Endothelial cell of umbilical vein (primary cell): ENCODE results near the gene MKLN1. TPM values are rescaled to one million over a fixed set of nuclear protein-coding genes. Genes with fewer than 3 reads are reported as not detected.
"Not testable (repeated sequence)": the region's sequence is repeated elsewhere in the genome, so short reads cannot be mapped to it uniquely, and the experiment has no call there.

Source experiments
- BruUV-seq: library from RNA; stranded (reverse); fragments of 400-500 nt; replicated peaks from 2 replicates; lab custom pipeline; 2021; lab: Mats Ljungman, UMichigan
- CTCF ChIA-PET: fragments of 300-600, 350-600 bp; sonication (Branson Sonifier 250); formaldehyde crosslinking; loops from one replicate; lab custom pipeline; 2021; ENCODE audit warnings: antibody characterized with exemption, inconsistent platforms; lab: Charles Lee
- POLR2A ChIA-PET: fragments of 300-600, 350-600 bp; sonication (Branson Sonifier 250); formaldehyde crosslinking; loops from one replicate; lab custom pipeline; 2021; ENCODE audit warnings: antibody characterized with exemption, inconsistent platforms; lab: Charles Lee
- DNase-seq: peaks from one replicate; pipeline ENCODE4 v3.0.0-alpha.2; 2011; ENCODE audit warnings: low read depth, low spot score
- FAIRE-seq: peaks from 2 replicates; lab custom pipeline; 2011; peaks lifted over from hg19 to GRCh38; lab: Jason Lieb, UNC
- H2AFZ ChIP-seq: 2 replicates; pipeline ENCODE4 v1.6.0; 2012; ENCODE audit warnings: low read depth, low read length, control low read depth, inconsistent platforms
- H3K27ac ChIP-seq: 2 replicates; pipeline ENCODE4 v1.5.1; 2011; ENCODE audit warnings: low read depth, mild to moderate bottlenecking, control low read depth, low read length, moderate library complexity; ENCODE audit not compliant: insufficient read depth
- H3K27me3 ChIP-seq, 2 experiments: 2 replicates each; pipeline versions ENCODE4 v1.6.0 to v1.6.1; 2011; ENCODE audit warnings: low read length in 2 of 2, mixed read lengths in 1 of 2; ENCODE audit not compliant: control insufficient read depth in 2 of 2, insufficient read depth in 2 of 2
- H3K36me3 ChIP-seq, 2 experiments: 2 replicates in 1 of 2; 3 replicates in 1 of 2; pipeline ENCODE4 v1.5.1; 2011; ENCODE audit warnings: low read length in 2 of 2, mild to moderate bottlenecking in 1 of 2, moderate library complexity in 1 of 2; ENCODE audit not compliant: control insufficient read depth in 2 of 2, insufficient read depth in 2 of 2; ENCODE audit errors: extremely low read depth in 1 of 2
- H3K4me1 ChIP-seq: 3 replicates; pipeline ENCODE4 v1.5.1; 2011; ENCODE audit warnings: mild to moderate bottlenecking, low read length; ENCODE audit not compliant: control insufficient read depth, insufficient read depth; ENCODE audit errors: extremely low read depth
- H3K4me2 ChIP-seq: 2 replicates; pipeline ENCODE4 v1.6.1; 2011; ENCODE audit warnings: low read length, control low read depth, mixed read lengths; ENCODE audit not compliant: insufficient read depth
- H3K4me3 ChIP-seq, 3 experiments: fragments of 200-600 bp in 1 of 3; sonication (generic), shearing (Covaris generic) in 1 of 3; replicated peaks in 1 of 3; 2 replicates each; pipeline ENCODE4 v1.5.1; 2011 to 2016; ENCODE audit warnings: control low read depth in 3 of 3, low read length in 3 of 3, mild to moderate bottlenecking in 2 of 3, inconsistent platforms in 1 of 3, low read depth in 1 of 3, moderate library complexity in 1 of 3; ENCODE audit not compliant: insufficient read depth in 1 of 3
- H3K79me2 ChIP-seq: 2 replicates; pipeline ENCODE4 v1.6.0; 2012; ENCODE audit warnings: low read length, inconsistent platforms; ENCODE audit not compliant: control insufficient read depth, insufficient read depth
- H3K9ac ChIP-seq: replicated peaks from 2 replicates; pipeline ENCODE3; 2011; ENCODE audit warnings: low read length, control low read depth; ENCODE audit not compliant: insufficient read depth; ENCODE audit errors: extremely low read depth
- H3K9me1 ChIP-seq: replicated peaks from 3 replicates; pipeline ENCODE4 v1.6.0; 2011; ENCODE audit warnings: mild to moderate bottlenecking, low read length; ENCODE audit not compliant: control insufficient read depth, insufficient read depth; ENCODE audit errors: extremely low read depth
- H3K9me3 ChIP-seq: replicated peaks from 2 replicates; pipeline ENCODE4 v1.5.1; 2012; ENCODE audit warnings: low read length, inconsistent platforms; ENCODE audit not compliant: control insufficient read depth, insufficient read depth
- H4K20me1 ChIP-seq: replicated peaks from 2 replicates; pipeline ENCODE3; 2011; ENCODE audit warnings: mild to moderate bottlenecking, low read length; ENCODE audit not compliant: control insufficient read depth, insufficient read depth; ENCODE audit errors: extremely low read depth
- CTCF ChIP-seq, 2 donors: IDR thresholded peaks; 1 replicate in 1 of 2; 2 replicates in 1 of 2; pipeline ENCODE4 v1.5.1; 2011; ENCODE audit warnings: low read length in 2 of 2, mild to moderate bottlenecking in 2 of 2, moderate library complexity in 2 of 2, control low read depth in 1 of 2, inconsistent platforms in 1 of 2, low read depth in 1 of 2; ENCODE audit not compliant: insufficient read depth in 1 of 2; ENCODE audit errors: extremely low read depth in 1 of 2
- EZH2 ChIP-seq: IDR thresholded peaks from 2 replicates; pipeline ENCODE4 v1.6.1; 2012; ENCODE audit warnings: borderline replicate concordance, low read depth, mild to moderate bottlenecking, moderate library complexity, low read length, inconsistent platforms; ENCODE audit not compliant: severe bottlenecking
- FOS ChIP-seq: IDR thresholded peaks from 2 replicates; pipeline ENCODE4 v1.6.1; 2011; ENCODE audit warnings: mild to moderate bottlenecking, low read length, moderate library complexity, borderline replicate concordance; ENCODE audit not compliant: insufficient read depth
- GATA2 ChIP-seq: IDR thresholded peaks from 2 replicates; pipeline ENCODE4 v1.7.0; 2011; ENCODE audit warnings: low read depth, mild to moderate bottlenecking, moderate library complexity, mixed read lengths, low read length; ENCODE audit not compliant: insufficient read length, insufficient read depth
- JUN ChIP-seq: IDR thresholded peaks from 2 replicates; pipeline ENCODE4 v1.6.1; 2011; ENCODE audit warnings: borderline replicate concordance, low read depth; ENCODE audit not compliant: insufficient read length, insufficient read depth
- MAX ChIP-seq: IDR thresholded peaks from 2 replicates; pipeline ENCODE4 v1.6.1; 2011; ENCODE audit not compliant: insufficient read depth, insufficient read length
- MYC ChIP-seq: IDR thresholded peaks from one replicate; pipeline ENCODE4 v1.6.1; 2011; ENCODE audit warnings: mild to moderate bottlenecking, low read depth, low read length
- POLR2A ChIP-seq: IDR thresholded peaks from 2 replicates; pipeline ENCODE4 v1.6.1; 2012; ENCODE audit warnings: low read depth, mild to moderate bottlenecking, control low read depth, low read length
- POLR2AphosphoS5 ChIP-seq: IDR thresholded peaks from 2 replicates; pipeline ENCODE4 v1.6.1; 2012; ENCODE audit warnings: low read depth, mild to moderate bottlenecking, control low read depth, low read length, moderate library complexity; ENCODE audit not compliant: insufficient read depth
- dilution Hi-C: fragments of 300-500 bp; cut with MboI; formaldehyde crosslinking; loops from one replicate; pipeline ENCODE4 v1.15.0; 2019; ENCODE audit warnings: low sequenced_read_pairs; ENCODE audit not compliant: extremely low pct_ligation_motif_present
- intact Hi-C: fragments of 100-400 bp; cut with micrococcal nuclease; formaldehyde crosslinking; loops from one replicate; pipeline ENCODE4 v1.10.0; 2022
- polyA plus RNA-seq, 4 experiments: library from polyadenylated mRNA; depleted of rRNA in 3 of 4; stranded (reverse) in 3 of 4; unstranded in 1 of 4; fragments of >200 nt; gene quantifications; 2 replicates each; pipeline versions ENCODE4 v1.2.1 to v1.2.3, GENCODE V29; 2011 to 2012; ENCODE audit warnings: missing spikeins in 1 of 4
- total RNA-seq: library from RNA; stranded (reverse); gene quantifications from 2 replicates; pipeline ENCODE4 v1.2.3, GENCODE V29; 2021

MKLN1 gene
- total and polyA plus RNA-seq, 2 donors (not counting 3 experiments of a cell fraction or from before 2014, with no cell fraction given) = 12.2 to 32.1 TPM

GRCh38 chr7:131504157-131504899 lies 176.7 kb downstream of the MKLN1 start:
- BruUV-seq = no TSS peak
- Histone ChIP-seq H3K36me3 (peaks cover 11 to 26% of the 10 kb centered on the region in 2 experiments), H4K20me1 (no peaks in the 10 kb centered on the region), H3K9me3 (no peaks in the 10 kb centered on the region), H3K27me3 (no peaks in the 10 kb centered on the region), H3K79me2 (peaks cover 11% of the 10 kb centered on the region), H3K4me2 (no peak overlapping the region), H3K4me3 (no peak overlapping the region), H3K27ac (no peak overlapping the region), H3K4me1 (peaks cover 8% of the 10 kb centered on the region), H3K9me1 (no peaks in the 10 kb centered on the region), H2AFZ (no peak overlapping the region), H3K9ac (no peak overlapping the region)
- dilution Hi-C loops (no loop called here), intact Hi-C loops (no loop called here)
- CTCF ChIA-PET = interaction anchor here (1.0 to 1.2 kb wide), 5 partner anchors 9 to 41 kb away, joined by 3 to 6 read pairs (median 3); no protein-coding TSS in a partner anchor
- DNase-seq (no peak), FAIRE-seq (no peak)
- TF ChIP-seq EZH2 (no peak), MAX (no peak), MYC (no peak), FOS (no peak), POLR2A (no peak), POLR2AphosphoS5 (no peak), JUN (no peak), GATA2 (no peak), CTCF (IDR thresholded peaks at IDR 0.05; ENCODE audit: extremely low read depth in 1 of 2, insufficient read depth in 1 of 2, low read depth in 1 of 2, low read length in 2 of 2) (no peak)
- POLR2A ChIA-PET = no interaction called here

- H3K27me3 ChIP-seq, DNase-seq, BruUV-seq, H3K9me1 ChIP-seq, H4K20me1 ChIP-seq, dilution Hi-C loops, intact Hi-C loops, H3K4me1 ChIP-seq, FAIRE-seq, POLR2A ChIA-PET, H2AFZ ChIP-seq, H3K9me3 ChIP-seq, H3K4me2 ChIP-seq, H3K4me3 ChIP-seq, H3K9ac ChIP-seq, H3K27ac ChIP-seq: not testable (repeated sequence)
- Histone ChIP-seq H3K79me2 (peaks cover 11% of the 10 kb centered on the region), H3K36me3 (peaks cover 9 to 30% of the 10 kb centered on the region in 2 experiments)
- CTCF ChIA-PET = interaction anchor here (0.8 to 1.2 kb wide), 3 partner anchors 17 to 150 kb away, joined by 3 read pairs; no protein-coding TSS in a partner anchor
Observed at GRCh38 chr7:131505037-131505620, 177.5 kb downstream of the MKLN1 start.
